GM18511 (cell line): Measurements from ENCODE around the gene MAN1A1.
A peak's percentile ranks its signal among the peaks of the same experiment; 100 is the strongest.
"Not testable (repeated sequence)": the region's sequence is repeated elsewhere in the genome, so short reads cannot be mapped to it uniquely, and the experiment has no call there.

Source experiments
- ATAC-seq: cut with Tn5 transposase; IDR thresholded peaks from one replicate; pipeline ENCODE4 v1.9.1; 2021; ENCODE audit warnings: mild to moderate bottlenecking, moderate library complexity; ENCODE audit not compliant: unreplicated experiment

The MAN1A1 gene

GRCh38 chr6:119349361-119350201 is at the start of gene MAN1A1:
Gene MAN1A1 (minus strand): TSS chr6:119349761. CDS start chr6:119349065, 696 bp downstream.
- ATAC-seq = peak; percentile 73

DNA sequence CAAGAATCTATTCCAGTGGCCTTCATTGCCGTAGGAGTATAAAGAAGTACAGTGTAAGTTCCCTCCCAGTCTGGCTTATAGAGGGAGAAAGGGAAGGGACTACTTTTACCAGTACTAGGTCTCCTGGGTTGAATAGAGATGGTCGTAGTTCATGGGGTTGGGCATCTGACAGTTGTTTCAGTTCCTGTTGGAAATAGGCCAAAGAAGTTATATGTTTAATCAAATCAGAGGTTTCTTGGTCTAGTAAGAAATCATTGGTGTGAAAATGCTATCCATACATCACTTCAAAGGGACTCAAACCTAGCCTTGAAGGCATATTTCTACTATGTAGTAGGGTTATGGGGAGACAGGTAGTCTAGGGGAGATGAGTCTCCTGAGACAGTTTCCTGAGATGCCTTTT is 45.6 kb upstream of the MAN1A1 start:
- ATAC-seq = peak; percentile 74

DNA sequence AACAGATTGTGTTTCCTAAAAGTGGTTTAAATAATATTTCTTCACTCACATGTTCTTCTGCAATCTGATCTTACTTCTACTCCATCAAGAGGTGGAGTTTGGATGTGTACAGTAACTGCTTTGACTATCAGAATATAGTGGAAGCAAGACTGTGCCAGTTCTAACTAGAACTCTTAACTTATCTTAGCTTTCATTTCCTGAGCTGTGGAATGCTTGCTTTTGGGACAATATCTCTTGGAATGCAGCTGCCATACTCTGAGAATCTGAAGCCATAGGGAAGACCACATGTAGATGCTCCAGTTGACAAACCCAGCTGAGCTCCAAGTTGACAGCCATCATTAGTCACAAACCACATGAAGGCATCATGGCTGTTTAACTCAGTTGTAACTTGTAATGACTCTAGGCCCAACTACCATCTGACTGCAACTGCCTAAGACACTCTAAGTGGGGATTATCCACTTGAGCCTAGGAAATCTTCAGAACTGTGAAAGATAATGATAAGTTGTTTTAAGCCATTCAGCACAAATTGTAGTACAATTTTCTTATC is 40.8 kb upstream of the MAN1A1 start:
- no peak for ATAC-seq

DNA sequence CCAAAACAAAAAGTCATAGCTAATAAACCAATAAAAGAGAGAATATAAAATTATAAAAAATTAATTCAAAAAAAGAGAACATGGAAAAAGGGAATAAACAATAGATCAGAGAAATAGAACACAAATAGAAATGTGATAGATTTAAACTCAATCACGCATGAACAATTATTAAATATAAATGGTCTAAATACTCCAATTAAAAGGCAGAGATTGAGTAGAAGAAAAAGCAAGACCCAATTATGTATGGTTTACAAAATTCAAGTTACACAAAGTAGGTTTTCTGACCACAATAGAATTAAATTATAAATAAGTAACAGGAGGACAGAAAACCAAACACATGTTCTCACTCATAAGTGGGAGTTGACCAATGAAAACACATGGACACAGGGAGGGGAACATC is 36.4 kb upstream of the MAN1A1 start:
- no peak for ATAC-seq

- no peak for ATAC-seq
Observed at GRCh38 chr6:119384444-119384843, 34.9 kb upstream of the MAN1A1 start.

- ATAC-seq = no peak
Observed at GRCh38 chr6:119379809-119380208, 30.2 kb upstream of the MAN1A1 start.

GRCh38 chr6:119377043-119377442 is 27.5 kb upstream of the MAN1A1 start:
- not testable (repeated sequence) for ATAC-seq

DNA sequence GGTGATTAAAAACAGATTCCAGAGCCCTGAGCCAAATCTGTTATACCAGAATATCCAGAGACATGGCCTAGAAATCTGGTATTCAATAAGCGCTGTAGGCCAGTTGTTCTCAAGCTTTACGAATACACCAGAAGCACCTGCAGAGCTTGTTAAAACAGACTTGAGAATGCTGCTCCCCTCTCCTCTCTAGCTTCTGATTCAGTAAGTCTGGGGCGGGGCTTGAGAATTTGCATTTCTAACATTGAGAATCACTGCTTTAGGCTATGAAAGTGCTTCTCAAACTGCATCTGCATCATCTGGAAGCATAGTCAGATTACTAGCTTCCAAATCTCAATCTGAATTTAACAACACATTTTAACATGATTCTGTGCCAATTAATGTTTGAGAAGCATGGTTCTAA is 20.5 kb upstream of the MAN1A1 start:
- no peak for ATAC-seq

DNA sequence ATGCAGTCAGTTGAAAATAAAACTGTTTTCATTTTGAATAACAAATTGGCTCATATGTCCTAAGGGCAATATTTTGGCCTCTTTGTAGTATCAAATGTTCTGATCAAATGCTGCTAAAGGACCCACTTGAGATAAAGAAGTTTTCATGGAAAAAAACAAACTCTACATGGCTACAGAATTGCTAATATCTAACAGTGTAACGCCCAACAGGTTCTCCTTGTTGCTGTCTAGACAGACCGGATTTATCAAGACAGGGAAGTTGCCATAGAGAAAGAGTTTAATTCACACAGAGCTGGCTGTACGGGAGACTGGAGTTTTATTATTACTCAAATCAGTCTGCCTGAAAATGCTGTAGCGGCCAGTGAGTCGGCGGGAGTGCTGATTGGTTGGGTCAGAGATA is 19.4 kb upstream of the MAN1A1 start:
- no peak for ATAC-seq

GRCh38 chr6:119361209-119361608 is 11.6 kb upstream of the MAN1A1 start:
- ATAC-seq = no peak

- no peak for ATAC-seq
Observed at GRCh38 chr6:119360262-119360915, 10.8 kb upstream of the MAN1A1 start.

DNA sequence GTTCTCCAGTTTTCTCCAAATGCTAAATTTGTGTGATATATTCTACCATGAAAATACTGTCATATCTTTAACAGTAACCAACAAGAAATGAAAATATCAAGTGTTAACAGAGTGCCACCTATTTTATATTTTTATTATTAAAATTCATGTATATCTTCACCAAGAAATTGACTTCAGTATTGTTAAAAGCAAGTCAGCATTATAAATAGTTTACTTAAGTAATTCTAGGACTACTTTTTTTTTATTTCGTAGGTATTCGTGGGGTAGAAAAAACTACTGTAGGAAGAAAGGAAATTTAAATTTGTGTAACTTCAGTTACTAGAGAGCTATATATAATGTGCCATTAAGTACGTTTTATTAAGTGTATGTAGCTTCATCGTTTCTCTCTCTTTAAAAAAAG is 6.3 kb upstream of the MAN1A1 start:
- no peak for ATAC-seq

- ATAC-seq = no peak
Observed at GRCh38 chr6:119355157-119355556, 5.6 kb upstream of the MAN1A1 start.

DNA sequence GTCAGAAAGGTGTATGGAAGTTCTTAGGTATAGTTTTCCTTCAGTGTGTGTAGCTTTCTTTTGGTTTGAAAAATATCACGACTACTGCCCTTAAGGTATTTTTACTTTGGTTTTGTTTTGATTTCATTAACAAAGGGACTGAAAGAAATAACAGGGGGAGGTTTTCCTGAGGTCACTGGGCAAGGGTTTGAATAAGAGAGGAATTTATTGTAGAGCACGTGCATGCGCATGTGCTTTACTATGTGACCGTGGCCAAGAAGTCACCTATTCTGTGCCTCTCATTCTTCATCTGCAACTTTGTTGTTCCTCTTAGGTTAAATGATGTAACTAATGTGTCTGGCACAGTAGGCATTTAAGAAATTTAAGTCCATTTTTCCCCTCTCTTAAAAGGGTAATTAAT is 4.1 kb upstream of the MAN1A1 start:
- ATAC-seq = no peak

DNA sequence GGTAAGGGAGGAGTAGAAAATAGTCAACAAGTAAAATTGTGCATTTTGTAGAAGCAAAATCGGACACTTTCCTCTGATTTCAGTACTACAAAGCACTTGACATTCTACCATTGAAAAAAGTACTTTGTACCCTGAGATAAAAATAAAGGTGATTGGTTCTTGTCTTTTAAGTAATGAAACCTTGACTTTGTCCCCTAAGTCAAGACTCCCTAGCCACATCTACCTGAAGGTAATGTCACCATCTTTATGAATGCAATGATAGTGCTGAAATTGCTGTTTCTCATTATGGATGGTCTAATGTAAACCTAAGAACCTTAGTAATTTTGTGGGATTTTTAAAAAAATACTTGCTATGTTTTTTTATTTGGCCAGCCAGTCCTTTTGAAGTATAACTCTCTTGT is 2.4 kb upstream of the MAN1A1 start:
- ATAC-seq = no peak

- no peak for ATAC-seq
Observed at GRCh38 chr6:119350952-119351372, 1.4 kb upstream of the MAN1A1 start.

DNA sequence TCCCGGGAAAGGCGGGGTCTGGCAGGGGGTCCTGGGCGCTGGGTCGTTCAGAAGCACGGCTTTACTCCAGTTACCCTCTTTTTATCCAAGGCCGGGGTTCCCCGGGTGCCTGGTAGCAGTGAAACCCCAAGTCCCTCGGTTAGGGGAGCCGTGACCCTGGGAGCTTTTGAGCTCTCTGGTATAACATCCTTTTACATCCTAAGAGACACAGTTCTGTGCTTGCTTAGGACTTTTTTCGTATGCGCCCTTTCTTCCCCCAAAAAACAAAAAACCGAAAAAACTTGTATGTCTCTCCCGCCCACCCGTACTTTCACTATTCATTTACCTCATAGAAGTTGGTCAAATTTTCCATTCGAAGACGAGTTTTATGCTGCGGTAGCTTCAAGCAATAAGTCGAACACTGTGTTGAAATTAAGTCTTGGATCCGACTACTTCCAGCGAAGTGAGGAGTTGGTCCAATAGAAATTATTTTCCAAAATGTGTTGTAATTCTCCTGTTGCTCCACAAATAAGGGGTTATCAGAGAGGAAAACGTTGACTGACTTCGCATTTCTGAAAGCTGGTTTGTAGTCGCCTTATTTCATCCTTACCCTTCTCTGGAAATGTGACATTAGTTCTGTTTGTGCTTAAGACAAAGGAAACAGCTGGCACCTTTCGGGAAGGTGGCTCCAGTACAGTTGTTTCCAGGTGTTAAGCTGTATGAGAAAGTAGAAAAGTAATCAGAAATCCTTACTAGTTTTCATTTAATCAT is 816 bp upstream of the MAN1A1 start:
- ATAC-seq = peak; percentile 19

GRCh38 chr6:119348748-119349360 is 707 bp downstream of the MAN1A1 start:
- peak; percentile 13 for ATAC-seq

- peak; percentile 25 for ATAC-seq
Observed at GRCh38 chr6:119348096-119348747, 1.3 kb downstream of the MAN1A1 start.

DNA sequence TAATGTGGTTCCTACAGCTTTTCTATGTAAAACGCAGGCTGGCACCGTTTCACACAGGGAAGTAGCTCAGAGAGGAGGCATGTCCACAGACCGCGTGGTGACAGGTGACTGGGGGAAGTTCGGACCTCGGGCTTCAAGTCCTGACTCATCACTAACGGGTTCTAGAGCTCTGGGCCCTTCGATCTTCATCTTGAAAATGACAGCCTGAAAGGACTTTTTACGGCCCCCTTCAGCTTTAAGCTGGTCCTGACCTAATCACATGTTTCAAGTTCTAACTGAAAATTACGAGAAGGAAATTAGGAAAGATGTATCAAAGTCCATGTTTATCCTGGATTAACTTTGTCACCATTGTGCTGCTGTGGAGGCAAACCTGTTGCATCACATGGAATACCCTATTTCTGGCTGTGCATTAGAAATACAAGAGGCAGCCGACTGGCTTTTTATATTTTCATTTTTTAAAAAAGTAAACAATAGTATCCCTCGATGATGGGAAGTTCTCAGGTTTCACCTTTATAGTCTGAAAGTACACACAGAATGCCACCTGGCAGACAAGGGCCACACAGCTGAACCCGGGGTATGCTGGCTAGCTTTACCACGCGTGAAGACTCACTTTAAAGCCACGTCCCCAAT is 2.0 kb downstream of the MAN1A1 start:
- ATAC-seq = peak; percentile 26
